B cell (primary cell): ENCODE measurements around the gene MOB3B.

Experiments used
- CTCF ChIP-seq: fragments of 200-600 bp; IDR thresholded peaks from one replicate; pipeline ENCODE4 v1.8.0; 2022; ENCODE audit warnings: antibody characterized with exemption, mild to moderate bottlenecking
- EZH2 ChIP-seq: IDR thresholded peaks from 2 replicates; pipeline ENCODE4 v1.6.1; 2012; ENCODE audit warnings: borderline replicate concordance, low read depth, mild to moderate bottlenecking, moderate library complexity, low read length; ENCODE audit not compliant: insufficient read depth, poor library complexity, severe bottlenecking

GRCh38 chr9:27534131-27534530, 4.5 kb upstream of the MOB3B start:
- TF ChIP-seq CTCF (no peak), EZH2 (no peak)
